ENCODE measurements around the gene ZMYND10. TPM values are rescaled to one million over a fixed set of nuclear protein-coding genes. Genes with fewer than 3 reads are reported as not detected.

ZMYND10 gene
- total and polyA plus RNA-seq, 5 donors, result 0.20 to 0.40 (median 0.26) TPM

DNA sequence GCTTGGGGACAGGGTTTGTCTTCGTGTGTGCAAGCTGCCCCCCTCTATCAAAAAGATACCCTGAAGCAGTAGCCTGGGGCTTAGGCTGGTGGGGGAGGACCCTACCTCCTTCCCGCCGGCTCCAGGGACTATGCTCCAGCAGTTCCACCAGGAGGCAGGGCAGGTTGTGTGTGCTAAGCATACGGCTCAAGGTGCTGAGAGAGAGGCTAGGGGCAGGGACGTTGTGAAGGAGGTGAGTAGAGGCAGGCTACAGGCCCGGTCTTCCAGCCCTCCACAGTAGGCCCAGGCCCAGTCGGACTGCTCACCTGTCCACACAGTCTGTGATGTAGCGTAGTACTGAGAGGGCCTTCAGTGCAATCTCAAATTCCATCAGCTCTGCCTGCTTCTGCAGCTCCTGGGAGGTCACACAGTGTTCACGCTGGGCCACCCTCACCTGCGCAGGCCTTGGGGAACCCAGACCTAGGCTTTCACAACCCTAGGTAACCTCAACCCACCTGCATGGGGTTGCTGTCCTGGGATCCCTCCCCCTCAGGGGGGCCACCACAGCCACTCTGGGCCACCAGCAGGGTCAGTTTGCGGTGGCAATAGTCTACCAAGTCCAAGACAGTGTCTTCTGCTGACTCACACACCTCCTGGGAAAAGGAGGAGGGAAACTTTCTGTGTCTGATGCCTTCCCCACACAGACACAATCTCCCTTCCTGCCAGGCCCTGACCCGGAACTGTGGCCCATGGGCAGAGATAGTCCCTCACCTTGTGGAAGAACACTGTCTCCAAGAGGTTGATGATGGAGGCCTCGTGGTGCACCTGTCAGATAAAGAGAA is 2.5 kb downstream of the ZMYND10 start:
- intact Hi-C loops (cut with DNase I), result no loop called here
- no peaks in the 10 kb centered on the region for H3K27me3 ChIP-seq (ENCODE audit: control insufficient read depth, insufficient read depth)
- no peak overlapping the region for H3K27ac ChIP-seq (ENCODE audit: low read length)
- H3K4me1 ChIP-seq (ENCODE audit: control insufficient read depth, insufficient read depth, low read length), result no peaks in the 10 kb centered on the region
- DNase-seq, result peak in 2 of 3 donors; percentile 40 to 54
- no peak for ATAC-seq
- 84% methylated on average over 13 of the region's 13 CpGs for WGBS
- H3K4me3 ChIP-seq (ENCODE audit: low read length), result no peak overlapping the region
- no peaks in the 10 kb centered on the region for H3K9me3 ChIP-seq (ENCODE audit: control insufficient read depth, low read length)

DNA sequence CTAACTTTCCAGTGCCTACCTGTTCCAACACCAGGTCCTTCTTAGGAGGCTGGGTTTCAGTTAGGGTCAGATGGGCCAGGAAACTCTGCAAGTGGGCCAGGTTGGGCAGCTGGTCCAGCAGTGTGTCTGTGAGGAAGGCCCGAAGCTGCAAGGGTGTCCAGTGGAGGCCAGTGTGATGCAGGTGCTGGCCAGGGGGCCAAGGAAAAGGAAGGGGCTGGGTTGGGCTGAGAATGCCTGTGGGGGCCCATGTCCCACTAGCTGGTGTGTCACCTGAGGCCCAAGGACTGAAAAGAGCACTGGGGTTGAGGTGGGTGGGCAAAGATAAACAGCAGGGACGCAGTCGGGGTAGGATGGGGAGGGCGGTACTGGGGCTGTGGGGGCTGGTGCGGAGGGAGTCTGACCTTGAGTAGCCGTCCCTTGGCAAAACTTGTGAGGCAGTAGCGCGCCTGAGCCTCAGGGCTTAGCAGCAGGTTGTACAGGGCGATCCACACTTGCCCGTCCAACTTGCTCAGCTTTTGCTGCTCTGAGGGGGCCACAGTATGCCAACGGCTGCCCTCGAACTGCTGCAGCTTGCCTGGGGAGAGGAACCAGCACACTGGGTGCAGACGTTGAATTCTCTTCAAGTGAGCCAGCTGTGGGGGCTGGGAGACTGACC is 3.4 kb downstream of the ZMYND10 start:
- peak in 2 of 3 donors; percentile 37 to 62 for DNase-seq
- H3K27me3 ChIP-seq (ENCODE audit: control insufficient read depth, insufficient read depth), result no peaks in the 10 kb centered on the region
- H3K4me3 ChIP-seq (ENCODE audit: low read length), result no peak overlapping the region
- intact Hi-C loops (cut with DNase I), result no loop called here
- 91% methylated on average over 13 of the region's 13 CpGs for WGBS
- no peaks in the 10 kb centered on the region for H3K4me1 ChIP-seq (ENCODE audit: control insufficient read depth, insufficient read depth, low read length)
- H3K9me3 ChIP-seq (ENCODE audit: control insufficient read depth, low read length), result no peaks in the 10 kb centered on the region
- ATAC-seq, result no peak
- no peak overlapping the region for H3K27ac ChIP-seq (ENCODE audit: low read length)

DNA sequence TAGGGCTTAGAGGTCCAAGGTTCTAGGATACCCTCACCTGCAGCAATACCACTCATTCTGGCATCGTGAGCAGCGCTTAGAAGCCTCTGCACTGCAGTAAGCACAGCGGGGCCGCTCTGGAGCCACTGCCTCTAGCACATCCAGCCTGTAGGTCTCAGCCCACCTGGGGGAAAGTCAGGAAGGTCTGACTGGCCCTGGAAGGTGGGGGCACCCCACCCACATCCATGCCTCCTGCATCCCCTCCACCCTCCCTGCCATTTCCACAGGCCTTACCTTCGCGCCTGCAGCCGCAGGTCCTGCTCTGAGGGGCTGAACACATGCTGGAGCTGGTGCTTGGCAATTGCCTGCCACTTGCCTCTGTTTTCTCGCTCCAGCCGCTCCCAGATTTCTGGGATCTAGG is 4.0 kb downstream of the ZMYND10 start:
- peak overlapping the region; percentile 12 for H3K4me3 ChIP-seq (ENCODE audit: low read length)
- peak overlapping the region; percentile 1 for H3K27ac ChIP-seq (ENCODE audit: low read length)
- H3K4me1 ChIP-seq (ENCODE audit: control insufficient read depth, insufficient read depth, low read length), result no peaks in the 10 kb centered on the region
- H3K9me3 ChIP-seq (ENCODE audit: control insufficient read depth, low read length), result no peaks in the 10 kb centered on the region
- intact Hi-C loops (cut with DNase I), result no loop called here
- DNase-seq (peak in 2 of 3 donors; percentile 63 to 73), ATAC-seq (no peak)
- no peaks in the 10 kb centered on the region for H3K27me3 ChIP-seq (ENCODE audit: control insufficient read depth, insufficient read depth)
- 86% methylated on average over 9 of the region's 9 CpGs for WGBS

DNA sequence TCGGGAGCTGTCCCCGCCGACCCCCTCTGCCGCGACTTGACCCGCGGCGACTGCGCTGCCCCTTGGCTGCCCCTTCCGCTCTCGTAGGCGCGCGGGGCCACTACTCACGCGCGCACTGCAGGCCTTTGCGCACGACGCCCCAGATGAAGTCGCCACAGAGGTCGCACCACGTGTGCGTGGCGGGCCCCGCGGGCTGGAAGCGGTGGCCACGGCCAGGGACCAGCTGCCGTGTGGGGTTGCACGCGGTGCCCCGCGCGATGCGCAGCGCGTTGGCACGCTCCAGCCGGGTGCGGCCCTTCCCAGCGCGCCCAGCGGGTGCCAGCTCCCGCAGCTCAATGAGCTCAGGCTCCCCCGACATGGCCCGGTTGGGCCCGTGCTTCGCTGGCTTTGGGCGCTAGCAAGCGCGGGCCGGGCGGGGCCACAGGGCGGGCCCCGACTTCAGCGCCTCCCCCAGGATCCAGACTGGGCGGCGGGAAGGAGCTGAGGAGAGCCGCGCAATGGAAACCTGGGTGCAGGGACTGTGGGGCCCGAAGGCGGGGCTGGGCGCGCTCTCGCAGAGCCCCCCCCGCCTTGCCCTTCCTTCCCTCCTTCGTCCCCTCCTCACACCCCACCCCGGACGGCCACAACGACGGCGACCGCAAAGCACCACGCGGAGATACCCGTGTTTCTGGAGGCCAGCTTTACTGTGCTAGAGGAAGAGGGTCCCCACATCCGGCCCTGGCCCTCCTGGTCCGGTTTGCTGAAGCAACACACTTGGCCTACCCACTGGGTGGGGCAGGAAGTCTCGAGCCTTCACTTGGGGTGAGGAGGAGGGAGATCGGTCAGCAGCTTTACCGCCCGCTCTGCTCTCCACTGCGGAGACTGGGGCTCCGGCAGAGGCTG is 4.8 kb downstream of the ZMYND10 start, which contains the start of gene RASSF1:
RASSF1 (minus strand) TSS at position 389 of the 882 bp plus-strand sequence; CDS start at position 358, 31 bp downstream.
- peak; percentile 56 to 62 for ATAC-seq
- Histone ChIP-seq H3K4me3 (ENCODE audit: low read length) (peak within 1 kb of the TSS; percentile 12), H3K4me1 (ENCODE audit: control insufficient read depth, insufficient read depth, low read length) (no peaks in the 10 kb centered on the region), H3K9me3 (ENCODE audit: control insufficient read depth, low read length) (no peaks in the 10 kb centered on the region), H3K27ac (ENCODE audit: low read length) (peak within 1 kb of the TSS; percentile 53), H3K27me3 (ENCODE audit: control insufficient read depth, insufficient read depth) (no peaks in the 10 kb centered on the region)
- intact Hi-C loops (cut with DNase I), result no loop called here
- peak; percentile 89 to 95 (median 95) for DNase-seq
- WGBS, result 7% methylated on average over 85 of the region's 85 CpGs

DNA sequence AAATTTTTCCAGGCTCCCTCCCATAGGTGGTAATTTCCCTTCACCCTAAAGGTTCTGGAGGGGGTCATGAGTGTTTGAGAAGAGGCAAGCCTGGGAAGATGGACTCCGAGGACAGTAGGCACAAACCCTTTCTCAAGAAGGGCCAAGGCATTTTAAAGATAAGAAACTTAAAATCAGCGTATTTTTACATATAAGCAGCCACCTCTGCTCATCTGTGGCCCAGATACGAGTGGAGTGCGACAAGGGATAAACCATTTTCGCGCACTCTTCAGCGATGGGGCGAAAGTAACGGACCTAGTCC is 5.4 kb downstream of the ZMYND10 start:
- no peaks in the 10 kb centered on the region for H3K27me3 ChIP-seq (ENCODE audit: control insufficient read depth, insufficient read depth)
- H3K27ac ChIP-seq (ENCODE audit: low read length), result peak overlapping the region; percentile 53
- intact Hi-C loops (cut with DNase I), result no loop called here
- ATAC-seq (no peak), DNase-seq (no peak)
- no peaks in the 10 kb centered on the region for H3K9me3 ChIP-seq (ENCODE audit: control insufficient read depth, low read length)
- peak overlapping the region; percentile 12 for H3K4me3 ChIP-seq (ENCODE audit: low read length)
- WGBS, result 20% methylated on average over 9 of the region's 9 CpGs
- no peaks in the 10 kb centered on the region for H3K4me1 ChIP-seq (ENCODE audit: control insufficient read depth, insufficient read depth, low read length)

DNA sequence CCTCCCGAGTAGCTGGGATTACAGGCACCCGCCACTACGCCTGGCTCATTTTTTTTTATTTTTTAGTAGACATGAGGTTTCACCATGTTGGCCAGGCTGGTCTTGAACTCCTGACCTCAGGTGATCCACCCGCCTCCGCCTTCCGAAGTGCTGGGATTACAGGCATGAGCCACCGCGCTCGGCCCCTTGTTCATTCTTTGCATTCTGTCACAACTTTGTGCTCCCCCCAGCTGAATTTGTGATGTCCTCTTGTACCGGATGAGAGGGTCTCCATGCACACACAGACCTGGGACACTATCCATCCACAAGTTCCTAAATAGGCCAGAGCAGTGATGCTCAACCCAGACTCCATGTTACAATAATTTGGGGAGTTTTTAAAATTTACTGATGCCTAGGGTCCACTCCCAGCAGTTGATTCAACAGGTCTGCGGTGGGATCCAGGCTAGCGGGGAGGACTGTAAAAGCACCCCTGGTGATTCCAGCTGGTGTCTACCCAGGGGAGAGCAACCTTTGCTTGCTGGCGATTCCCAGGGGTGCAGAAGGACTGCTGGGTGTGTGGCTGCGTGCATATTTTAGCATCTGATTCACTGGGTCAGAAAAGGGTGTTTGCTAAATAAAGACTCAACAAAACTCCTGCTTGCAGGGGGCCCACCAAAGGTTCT is 5.9 kb downstream of the ZMYND10 start:
- no peaks in the 10 kb centered on the region for H3K27me3 ChIP-seq (ENCODE audit: control insufficient read depth, insufficient read depth)
- peak overlapping the region; percentile 2 for H3K27ac ChIP-seq (ENCODE audit: low read length)
- H3K4me1 ChIP-seq (ENCODE audit: control insufficient read depth, insufficient read depth, low read length), result no peaks in the 10 kb centered on the region
- peak overlapping the region; percentile 12 for H3K4me3 ChIP-seq (ENCODE audit: low read length)
- WGBS, result 76% methylated on average over 14 of the region's 14 CpGs
- no peaks in the 10 kb centered on the region for H3K9me3 ChIP-seq (ENCODE audit: control insufficient read depth, low read length)
- ATAC-seq (no peak), DNase-seq (peak in 1 of 3 donors; percentile 65)
- intact Hi-C loops (cut with DNase I), result no loop called here

DNA sequence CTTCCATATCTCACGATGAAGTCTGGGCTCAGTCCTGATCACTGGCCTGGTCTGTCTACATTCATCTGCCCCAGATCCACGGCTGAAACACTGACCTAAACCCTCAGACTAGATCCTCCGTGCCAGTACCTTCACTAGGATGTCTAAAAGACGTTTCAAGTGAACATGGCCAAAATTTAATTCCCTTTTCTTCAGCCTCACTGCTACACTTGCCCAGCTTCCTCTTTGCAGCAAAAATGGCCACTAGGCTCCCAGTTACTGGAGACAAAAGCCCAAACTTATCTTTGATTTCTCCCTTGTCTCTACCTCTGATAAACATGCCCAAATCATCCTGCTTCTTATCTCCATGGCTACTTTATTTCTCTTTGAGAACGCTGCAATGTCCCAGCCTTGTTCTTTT is 6.6 kb downstream of the ZMYND10 start:
- DNase-seq (no peak), ATAC-seq (no peak)
- intact Hi-C loops (cut with DNase I), result no loop called here
- Histone ChIP-seq H3K27me3 (ENCODE audit: control insufficient read depth, insufficient read depth) (no peaks in the 10 kb centered on the region), H3K9me3 (ENCODE audit: control insufficient read depth, low read length) (no peaks in the 10 kb centered on the region), H3K4me1 (ENCODE audit: control insufficient read depth, insufficient read depth, low read length) (no peaks in the 10 kb centered on the region), H3K4me3 (ENCODE audit: low read length) (no peak overlapping the region), H3K27ac (ENCODE audit: low read length) (peak overlapping the region; percentile 60)
- WGBS, result 59% methylated on average over 5 of the region's 5 CpGs

DNA sequence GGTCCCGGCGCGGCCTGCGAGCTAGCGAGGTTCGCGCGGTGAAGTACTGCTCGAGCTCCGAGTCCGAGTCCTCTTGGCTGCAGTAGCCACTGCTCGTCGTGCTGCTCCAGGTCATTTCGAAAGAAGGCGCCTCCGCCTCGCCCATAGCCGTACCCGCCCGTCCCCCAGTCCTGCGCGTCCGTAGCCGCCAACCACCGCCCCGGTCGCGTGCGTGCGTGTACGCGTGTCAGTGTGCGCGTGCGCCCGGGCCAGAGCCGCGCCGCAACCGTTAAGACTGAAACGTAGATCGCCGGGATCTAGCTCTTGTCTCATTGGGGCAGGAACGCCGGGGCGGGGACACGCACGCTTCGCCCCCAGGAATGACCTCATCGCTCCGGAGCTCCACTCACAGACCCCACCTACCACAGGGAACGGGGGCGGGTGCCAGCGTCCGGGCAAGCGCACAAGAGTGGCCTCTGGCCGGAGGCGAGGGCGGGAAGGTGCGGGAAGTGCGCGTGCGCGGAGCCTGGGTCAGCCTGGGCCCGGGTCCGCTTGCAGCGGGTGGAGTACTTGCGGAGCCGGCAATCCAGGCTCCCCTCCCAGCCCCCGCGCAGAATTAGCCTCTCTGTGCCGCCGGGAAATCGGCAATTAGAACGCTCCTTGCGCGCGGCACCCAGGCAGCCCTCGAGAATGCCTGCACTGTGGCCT is 8.2 kb downstream of the ZMYND10 start:
- H3K9me3 ChIP-seq (ENCODE audit: control insufficient read depth, low read length), result no peaks in the 10 kb centered on the region
- H3K4me1 ChIP-seq (ENCODE audit: control insufficient read depth, insufficient read depth, low read length), result no peaks in the 10 kb centered on the region
- under 1% methylated on average over 79 of the region's 79 CpGs for WGBS
- peak overlapping the region; percentile 74 for H3K4me3 ChIP-seq (ENCODE audit: low read length)
- H3K27ac ChIP-seq (ENCODE audit: low read length), result peak overlapping the region; percentile 96
- DNase-seq, result peak; percentile 100
- intact Hi-C loops (cut with DNase I), result no loop called here
- peak; percentile 82 to 91 for ATAC-seq
- H3K27me3 ChIP-seq (ENCODE audit: control insufficient read depth, insufficient read depth), result no peaks in the 10 kb centered on the region

DNA sequence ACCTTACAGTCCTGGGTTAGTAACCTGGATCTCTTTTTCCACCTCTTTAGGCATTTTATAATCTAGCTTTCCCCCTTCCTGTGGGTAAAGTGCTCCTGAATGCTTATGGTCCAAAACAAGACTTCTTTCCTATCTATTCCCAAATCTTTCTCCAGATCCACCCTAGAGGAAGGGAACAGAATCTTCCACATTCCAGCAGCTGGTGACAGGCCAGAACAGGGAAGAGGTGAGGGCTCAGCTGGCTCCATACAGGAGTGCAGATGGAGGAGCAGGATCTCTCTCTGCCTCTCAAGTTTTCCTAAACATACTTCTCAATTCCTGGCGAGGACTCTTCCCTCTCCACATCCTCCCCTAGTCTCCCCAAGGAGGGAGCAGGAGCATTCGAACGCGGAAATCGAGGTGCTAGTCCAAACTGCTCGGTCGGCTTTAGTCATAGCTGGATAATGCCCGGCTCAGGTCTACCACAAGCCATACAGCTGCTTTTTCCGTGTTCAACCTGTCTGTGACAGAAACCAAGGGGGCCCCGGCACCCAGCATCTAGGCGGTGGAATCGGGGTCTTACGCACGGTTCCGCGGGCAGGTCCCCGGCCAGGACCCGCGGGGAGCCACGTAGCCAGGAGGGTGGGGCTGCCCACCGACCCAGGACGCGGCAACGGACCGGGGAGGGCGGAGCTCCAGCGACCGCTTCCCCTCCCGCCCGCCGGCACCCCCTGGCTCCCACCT is 8.9 kb downstream of the ZMYND10 start:
- WGBS, result under 1% methylated on average over 31 of the region's 31 CpGs
- ATAC-seq, result no peak
- H3K4me1 ChIP-seq (ENCODE audit: control insufficient read depth, insufficient read depth, low read length), result no peaks in the 10 kb centered on the region
- no peak for DNase-seq
- no peaks in the 10 kb centered on the region for H3K27me3 ChIP-seq (ENCODE audit: control insufficient read depth, insufficient read depth)
- H3K9me3 ChIP-seq (ENCODE audit: control insufficient read depth, low read length), result no peaks in the 10 kb centered on the region
- peak overlapping the region; percentile 77 for H3K27ac ChIP-seq (ENCODE audit: low read length)
- intact Hi-C loops (cut with DNase I), result no loop called here
- H3K4me3 ChIP-seq (ENCODE audit: low read length), result peak overlapping the region; percentile 74

All from right cardiac atrium (tissue), 5 donors.